HG03159 (cell line): ENCODE measurements around the gene MOB3B.
"Not testable (repeated sequence)": the region's sequence is repeated elsewhere in the genome, so short reads cannot be mapped to it uniquely, and the experiment has no call there.

Experiments used
- ATAC-seq: cut with Tn5 transposase; IDR thresholded peaks from one replicate; pipeline ENCODE4 v1.9.1; 2021; ENCODE audit warnings: mild to moderate bottlenecking, moderate library complexity; ENCODE audit not compliant: unreplicated experiment

MOB3B gene

GRCh38 chr9:27519466-27520465 lies 9.8 kb downstream of the MOB3B start:
- ATAC-seq: no peak

- ATAC-seq: no peak
Measured at GRCh38 chr9:27518809-27519208, 10.8 kb downstream of the MOB3B start.

DNA sequence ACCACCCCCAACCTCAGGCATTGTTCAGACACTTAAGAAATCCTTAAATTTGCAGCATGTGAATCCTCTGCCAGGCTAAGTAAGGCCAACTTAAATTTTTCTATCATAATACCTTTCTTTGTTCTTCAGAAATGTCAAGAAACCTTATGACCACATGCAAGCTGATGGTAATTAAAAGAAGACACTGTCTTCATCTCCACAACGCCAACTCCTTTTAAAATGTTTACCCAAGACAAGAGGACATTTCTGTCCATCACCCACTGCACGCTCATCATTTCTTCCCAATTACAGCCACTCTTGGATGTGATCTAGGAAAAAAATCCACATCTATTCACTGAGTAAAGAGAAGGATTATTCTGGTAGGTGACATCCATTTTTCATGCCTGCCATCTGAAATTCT lies 11.6 kb downstream of the MOB3B start:
- no peak for ATAC-seq

DNA sequence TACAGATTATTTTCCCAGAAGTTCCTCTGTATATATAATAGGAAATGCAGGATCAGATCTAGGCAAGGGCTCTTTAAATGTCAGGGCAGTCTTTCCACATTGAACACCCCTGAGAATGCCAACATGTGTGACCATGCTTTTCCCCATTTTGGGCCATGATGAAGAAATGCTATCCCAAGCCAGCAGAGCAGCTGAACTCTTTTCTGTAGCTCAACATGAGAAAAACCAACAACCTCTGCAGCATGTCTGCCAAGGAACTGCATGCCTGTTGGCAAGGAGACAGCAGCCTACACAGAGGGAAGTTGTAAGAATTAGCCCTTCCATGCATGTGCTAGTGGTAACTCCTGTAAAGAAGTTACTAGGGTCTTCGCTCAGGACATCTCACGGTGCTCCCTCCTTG lies 15.1 kb downstream of the MOB3B start:
- ATAC-seq: no peak

- ATAC-seq: no peak
Measured at GRCh38 chr9:27511771-27512170, 17.8 kb downstream of the MOB3B start.

DNA sequence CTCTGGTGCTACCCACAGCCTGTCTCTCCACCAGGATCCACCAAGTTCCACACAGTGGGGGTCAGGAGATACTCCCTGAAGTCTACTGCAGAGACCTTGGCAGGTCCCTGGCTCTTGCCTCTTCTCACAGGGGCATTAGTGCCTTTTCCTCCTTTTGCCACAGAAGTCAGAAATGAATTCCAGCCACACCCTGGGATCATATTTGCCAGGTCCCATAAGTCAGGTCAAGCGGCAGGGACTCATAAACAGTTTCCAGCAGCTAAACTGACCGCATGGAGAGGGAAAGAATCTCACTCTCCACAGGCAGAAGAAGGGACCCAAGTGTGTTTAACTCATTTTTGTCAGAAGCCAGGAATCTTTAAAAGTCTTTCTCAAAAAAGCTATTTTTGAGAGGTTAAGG lies 18.8 kb downstream of the MOB3B start:
- no peak for ATAC-seq

- ATAC-seq: no peak
Measured at GRCh38 chr9:27506981-27507380, 22.6 kb downstream of the MOB3B start.

DNA sequence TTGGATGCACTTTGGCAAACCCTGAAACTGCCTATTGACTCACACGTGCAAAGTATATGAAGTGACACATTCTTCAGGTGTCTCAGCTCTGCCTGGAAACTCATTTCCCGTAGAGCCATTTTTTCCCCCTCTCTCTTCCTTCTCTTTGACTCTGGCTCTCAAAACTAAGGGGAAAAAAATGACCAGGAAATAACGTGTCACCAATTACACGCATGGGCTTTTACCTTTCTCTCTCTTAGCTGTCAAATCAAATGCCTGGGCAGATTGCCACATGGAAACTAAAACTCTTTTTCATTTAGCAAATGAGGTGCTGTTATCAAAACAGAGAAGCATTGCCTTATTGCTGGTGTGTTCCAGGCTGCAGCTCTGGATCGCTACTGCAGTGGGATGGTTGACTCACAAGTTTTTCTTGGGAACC lies 23.9 kb downstream of the MOB3B start:
- no peak for ATAC-seq

- no peak for ATAC-seq
Measured at GRCh38 chr9:27504259-27504658, 25.4 kb downstream of the MOB3B start.

GRCh38 chr9:27503623-27504022 lies 26.0 kb downstream of the MOB3B start:
- no peak for ATAC-seq

DNA sequence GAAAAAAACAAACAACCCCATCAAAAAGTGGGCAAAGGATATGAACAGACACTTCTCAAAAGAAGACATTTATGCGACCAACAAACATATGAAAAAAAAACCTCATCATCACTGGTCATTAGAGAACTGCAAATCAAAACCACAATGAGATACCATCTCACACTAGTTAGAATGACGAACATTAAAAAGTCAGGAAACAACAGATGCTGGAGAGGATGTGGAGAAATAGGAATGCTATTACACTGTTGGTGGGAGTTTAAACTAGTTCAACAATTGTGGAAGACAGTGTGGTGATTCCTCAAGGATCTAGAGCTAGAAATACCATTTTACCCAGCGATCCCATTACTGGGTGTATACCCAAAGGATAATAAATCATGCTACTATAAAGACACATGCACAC lies 28.7 kb downstream of the MOB3B start:
- not testable (repeated sequence) for ATAC-seq

DNA sequence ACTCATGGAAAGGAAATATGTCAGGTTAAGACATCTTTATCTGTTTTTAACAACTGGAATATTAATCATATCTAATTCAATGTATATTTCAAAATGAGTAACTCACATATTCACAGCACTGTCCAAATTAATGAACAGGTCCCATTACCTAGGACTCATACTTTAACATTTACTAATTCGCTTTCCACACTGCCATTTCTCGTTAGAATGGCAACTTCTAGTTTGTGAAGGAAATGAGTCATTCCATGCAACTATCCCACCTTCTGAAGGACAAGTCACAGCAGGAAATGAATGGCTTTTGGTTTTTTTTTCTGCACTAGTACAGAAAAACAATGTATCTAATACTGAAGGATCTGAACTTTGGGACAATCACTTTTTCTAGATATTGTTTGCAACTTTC lies 30.2 kb downstream of the MOB3B start:
- ATAC-seq: no peak

GRCh38 chr9:27497883-27498417 lies 31.7 kb downstream of the MOB3B start:
- no peak for ATAC-seq

GRCh38 chr9:27496135-27496504 lies 33.5 kb downstream of the MOB3B start:
- no peak for ATAC-seq

DNA sequence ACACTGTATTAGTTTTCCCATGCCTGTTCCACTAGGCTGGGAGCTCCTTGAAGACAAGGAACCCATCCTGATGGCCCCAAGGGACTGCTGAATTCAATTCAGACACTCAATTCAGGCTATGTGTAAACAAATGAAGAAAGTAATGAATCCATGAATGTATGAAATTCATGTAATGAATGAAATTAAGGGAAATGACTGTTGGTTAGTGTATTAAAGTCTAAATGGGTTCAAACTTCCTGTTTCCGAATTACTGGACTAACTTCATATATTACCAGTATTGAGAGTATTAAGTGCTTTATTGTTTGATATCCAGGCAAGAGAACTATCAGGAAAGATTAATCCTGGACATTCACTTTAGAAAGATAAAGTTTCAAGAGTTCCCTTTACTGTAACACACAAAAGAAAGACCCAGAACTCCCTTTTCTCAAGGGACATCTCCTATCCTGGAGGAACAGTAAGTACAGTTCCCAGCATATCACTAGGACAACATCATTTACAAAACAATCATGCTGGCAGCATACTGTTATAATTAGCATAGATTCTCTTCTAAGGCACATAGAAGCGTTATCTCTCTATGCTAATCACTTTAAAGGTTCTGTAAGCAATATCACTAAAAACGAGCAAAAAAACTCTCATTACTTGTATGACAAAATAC lies 34.0 kb downstream of the MOB3B start:
- ATAC-seq: no peak

GRCh38 chr9:27491154-27491553 lies 38.5 kb downstream of the MOB3B start:
- ATAC-seq: no peak

DNA sequence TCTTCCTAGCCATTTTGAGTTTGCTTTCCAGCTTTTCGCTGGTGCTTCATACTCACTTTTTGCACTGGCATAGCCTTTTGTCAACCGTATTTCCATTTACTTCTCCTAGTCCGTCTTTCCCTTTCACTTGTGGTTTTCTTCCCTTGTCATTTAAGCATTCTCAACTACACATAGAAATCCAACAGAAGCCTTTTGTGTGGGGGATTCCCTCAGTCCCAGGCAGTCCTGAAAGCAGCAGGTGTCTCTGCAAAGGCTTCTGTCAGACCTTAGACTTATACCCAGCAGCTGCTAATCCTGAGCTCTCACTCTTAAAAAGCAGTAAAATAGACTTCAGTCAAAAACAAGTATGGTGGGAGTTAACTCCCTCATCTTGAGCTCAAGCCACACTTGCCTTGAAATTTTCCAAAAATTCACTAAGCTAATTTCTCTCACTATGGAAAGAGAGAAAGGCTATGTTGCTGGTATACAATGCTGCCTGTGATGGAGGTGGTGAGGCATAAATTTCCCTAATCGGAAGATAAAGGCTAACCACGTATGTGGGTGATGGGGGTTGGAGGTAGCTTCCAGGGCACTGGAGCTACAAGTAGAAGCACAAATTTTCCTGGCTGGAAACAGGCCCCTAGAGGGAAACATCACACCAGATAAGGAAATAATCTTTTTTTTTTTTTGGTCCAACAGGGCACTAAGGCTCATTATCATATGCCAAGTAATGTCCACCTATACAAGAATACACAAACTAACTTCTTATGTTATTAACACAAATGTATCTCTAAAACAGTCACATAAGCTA lies 40.3 kb downstream of the MOB3B start:
- peak; percentile 65 for ATAC-seq

GRCh38 chr9:27487927-27488326 lies 41.7 kb downstream of the MOB3B start:
- no peak for ATAC-seq

GRCh38 chr9:27487128-27487640 lies 42.4 kb downstream of the MOB3B start:
- no peak for ATAC-seq

GRCh38 chr9:27485158-27485557 lies 44.5 kb downstream of the MOB3B start:
- peak; percentile 93 for ATAC-seq

DNA sequence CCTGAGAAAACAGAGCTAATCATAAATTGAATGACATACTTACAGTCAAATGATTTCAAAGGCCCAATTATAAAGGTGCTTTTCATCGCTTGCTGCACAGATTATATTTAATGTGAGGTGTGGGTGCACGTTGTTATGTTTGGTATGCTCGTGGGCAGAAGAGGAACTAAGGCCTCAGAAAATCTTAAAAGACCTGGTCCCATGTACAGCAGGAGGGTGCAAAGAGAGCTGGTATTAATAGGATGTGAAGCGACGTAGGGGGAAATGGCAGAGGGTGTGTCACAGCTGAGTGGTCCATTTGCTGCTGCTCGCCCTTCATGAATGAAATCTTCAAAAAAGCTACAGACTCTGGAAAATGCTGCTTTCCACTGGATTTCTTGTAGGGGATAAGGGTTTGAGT lies 46.0 kb downstream of the MOB3B start:
- ATAC-seq: no peak
